Measurements from ENCODE around the gene PARVB. TPM values are rescaled to one million over a fixed set of nuclear protein-coding genes. Genes with fewer than 3 reads are reported as not detected.
A peak's percentile ranks its signal among the peaks of the same experiment; 100 is the strongest.
"Not testable (repeated sequence)": the region's sequence is repeated elsewhere in the genome, so short reads cannot be mapped to it uniquely, and the experiment has no call there.

The PARVB gene
- polyA plus RNA-seq, 12 donors, result 28.3 to 50.5 (median 42.6) TPM; not detected in 1

DNA sequence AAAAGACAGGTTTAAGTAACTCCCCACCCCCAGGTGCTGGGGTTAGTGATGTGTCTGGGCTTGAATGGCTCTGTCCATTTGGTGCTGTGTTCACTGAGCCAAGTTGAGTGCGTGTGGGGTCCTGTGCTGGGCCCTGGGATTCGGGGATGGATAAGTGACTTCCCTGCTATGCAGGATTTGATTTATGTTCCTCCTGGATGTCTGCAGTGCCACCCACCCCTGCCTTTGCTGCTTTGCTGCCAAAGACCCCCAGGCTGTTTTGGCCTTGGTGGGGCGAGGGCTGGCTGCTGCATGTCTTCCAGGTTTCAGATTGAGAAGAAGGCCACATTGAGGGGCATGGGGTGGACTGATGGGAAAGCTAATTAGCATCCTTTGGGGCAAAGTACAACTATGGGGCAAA lies 78.8 kb downstream of the PARVB start:
- DNase-seq, result no peak

DNA sequence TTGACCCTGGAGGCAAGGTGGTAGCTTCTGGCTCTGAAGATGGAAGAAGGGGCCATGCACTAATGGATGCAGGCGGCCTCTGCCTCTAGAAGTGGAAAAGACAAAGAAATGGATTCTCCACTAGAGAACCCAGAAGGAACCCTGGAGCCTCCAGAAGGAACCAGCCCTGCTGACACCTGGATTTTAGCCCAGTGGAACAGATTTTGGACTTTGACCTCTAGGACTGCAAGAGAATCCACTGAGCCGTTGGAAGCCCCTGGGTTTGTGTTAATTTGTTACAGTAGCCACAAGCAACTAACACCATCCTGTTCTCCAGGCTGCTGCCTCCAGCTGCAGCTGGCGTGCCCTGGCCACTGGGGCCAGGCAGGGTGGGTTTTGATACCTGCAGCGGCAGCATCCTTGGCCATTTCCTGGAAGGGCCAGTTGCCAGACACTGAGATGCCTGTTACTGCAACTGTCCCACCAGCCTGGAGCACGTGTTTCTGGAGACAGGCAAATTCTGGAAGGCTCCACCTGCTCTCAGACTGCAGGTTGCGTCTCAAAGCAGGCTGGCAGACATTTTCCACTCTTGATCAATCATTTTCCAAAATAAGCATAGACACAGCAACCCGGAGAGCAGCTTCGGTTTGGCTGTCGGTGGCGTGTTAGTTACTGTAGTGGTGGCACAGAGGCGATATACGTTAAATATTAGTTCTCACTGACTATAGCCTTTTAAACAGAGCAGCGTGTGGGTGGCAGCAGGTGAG lies 79.8 kb downstream of the PARVB start:
- no peak for DNase-seq

DNA sequence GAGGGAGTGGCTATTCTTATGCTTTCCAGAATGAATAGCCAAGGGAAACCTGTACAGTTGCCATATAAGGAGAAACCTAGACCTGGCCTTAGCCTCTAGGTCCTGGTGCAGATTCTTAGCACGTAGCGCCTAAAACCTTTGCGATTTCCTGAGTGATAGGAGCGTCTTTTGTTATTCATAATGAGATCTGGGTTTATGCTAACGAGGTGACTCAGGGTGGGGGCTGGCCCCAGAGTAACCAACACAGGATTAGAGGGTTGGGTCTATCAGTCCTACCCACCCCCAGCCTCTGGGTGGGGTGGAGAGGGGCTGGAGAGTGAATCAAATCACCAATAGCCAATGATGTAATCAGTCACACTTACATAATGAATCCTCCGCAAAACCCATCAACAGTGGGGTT lies 83.2 kb downstream of the PARVB start:
- DNase-seq, result no peak

DNA sequence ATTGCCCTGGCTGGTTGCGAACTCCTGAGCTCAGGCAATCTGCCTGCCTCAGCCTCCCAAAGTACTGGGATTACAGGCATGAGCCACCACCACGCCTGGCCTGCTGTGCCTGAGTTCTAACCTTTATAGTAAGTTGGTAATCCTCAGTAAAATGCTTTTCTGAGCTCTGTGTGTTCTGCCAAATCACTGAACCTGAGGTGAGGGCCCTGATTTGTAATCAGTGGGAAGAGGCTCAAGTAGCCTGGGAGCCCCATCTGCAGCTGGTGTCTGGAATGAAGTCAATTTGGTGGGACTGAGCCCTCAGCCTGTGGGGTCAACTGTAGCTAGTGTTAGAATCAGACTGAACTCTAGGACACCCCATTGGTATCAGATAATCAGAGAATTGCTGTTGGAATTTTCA lies 84.0 kb downstream of the PARVB start:
- no peak for DNase-seq

DNA sequence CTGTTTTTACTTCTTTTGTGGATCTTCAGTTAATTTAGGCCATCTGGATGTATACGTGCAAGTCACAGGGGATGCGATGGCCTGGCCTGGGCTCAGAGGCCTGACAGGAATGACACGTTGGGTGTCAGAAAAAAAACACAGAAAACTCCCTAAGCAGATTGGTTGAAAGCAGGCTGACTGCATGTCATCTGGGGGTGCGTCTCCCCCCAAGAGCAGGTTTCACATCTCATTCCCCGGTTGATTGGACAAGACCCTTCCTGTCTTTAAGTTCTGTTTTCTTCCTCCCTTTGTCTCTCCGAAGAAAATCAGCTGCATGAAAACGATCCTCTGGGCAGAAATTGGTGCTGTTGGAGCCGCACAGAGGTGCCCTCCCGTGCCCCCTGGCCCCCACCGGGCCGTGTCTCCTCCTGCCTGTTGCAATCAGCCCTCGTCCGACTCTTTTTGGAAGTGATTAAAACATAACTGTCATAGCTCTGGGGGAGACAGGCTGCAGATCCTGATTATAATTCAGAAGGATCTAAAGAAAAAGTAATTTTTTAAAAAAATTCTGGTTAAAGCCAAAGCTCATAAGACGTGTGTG lies 84.8 kb downstream of the PARVB start:
- DNase-seq, result peak; percentile 41

DNA sequence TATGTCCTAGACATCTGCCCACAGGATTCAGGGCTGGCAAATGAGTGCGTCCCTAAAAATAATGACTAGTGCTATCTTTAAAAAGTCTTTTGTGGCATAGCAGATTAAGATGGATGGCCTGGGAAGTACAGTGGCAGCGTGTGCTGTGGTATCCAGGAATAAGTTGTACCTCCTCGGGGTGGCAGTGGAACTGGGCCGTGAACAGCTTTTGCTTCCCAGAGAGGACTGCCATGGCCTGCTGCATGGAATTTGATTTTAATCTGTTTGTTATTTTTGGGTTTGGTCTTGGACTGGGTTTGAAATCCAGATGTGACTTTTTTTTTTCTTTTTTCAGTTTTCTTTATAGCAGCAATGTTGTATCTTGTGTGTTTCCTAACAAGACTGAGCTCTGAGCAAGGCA lies 85.3 kb downstream of the PARVB start:
- no peak for DNase-seq

DNA sequence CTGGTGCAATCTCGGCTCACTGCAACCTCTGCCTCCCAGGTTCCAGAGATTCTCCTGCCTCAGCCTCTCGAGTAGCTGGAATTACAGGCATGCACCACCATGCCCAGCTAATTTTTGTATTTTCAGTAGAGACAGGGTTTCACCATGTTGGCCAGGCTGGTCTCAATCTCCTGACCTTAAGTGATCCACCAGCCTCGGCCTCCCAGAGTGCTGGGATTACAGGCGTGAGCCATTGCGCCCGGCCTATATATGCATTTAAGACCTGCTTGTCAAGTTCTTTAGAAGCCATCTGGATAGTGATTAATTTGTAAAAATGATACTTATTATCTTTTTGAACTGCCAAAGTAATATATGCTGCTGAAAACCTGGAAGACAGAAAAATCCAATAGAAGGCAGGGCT lies 86.6 kb downstream of the PARVB start:
- DNase-seq, result not testable (repeated sequence)

DNA sequence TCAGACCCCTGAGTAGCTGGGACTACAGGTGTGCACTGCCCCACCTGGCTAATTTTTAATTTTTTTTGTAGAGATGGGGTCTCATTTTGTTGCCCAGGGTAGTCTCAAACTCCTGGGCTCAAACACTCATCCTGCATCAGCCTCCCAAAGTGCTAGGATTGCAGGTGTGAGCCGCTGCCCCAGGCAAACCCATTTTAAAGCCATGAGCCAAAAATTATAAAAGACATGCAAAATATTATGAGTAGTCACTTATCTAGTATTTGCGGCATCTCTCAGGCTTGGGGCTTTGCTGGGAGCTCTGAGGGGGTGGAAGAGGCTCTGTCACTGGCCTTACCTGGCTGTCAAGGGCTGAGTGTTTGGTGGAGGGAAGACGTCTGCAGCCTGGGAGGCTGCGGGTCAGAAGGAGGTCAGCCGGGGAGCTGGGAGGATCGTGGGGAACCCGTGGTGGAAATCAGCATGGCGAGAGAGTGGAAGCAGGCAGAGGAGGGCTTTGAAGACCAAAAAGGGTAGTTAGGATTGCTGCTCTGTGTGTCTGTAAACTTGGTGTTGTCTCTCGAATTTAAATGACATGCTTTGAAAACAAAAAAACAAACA lies 87.6 kb downstream of the PARVB start:
- DNase-seq, result no peak

DNA sequence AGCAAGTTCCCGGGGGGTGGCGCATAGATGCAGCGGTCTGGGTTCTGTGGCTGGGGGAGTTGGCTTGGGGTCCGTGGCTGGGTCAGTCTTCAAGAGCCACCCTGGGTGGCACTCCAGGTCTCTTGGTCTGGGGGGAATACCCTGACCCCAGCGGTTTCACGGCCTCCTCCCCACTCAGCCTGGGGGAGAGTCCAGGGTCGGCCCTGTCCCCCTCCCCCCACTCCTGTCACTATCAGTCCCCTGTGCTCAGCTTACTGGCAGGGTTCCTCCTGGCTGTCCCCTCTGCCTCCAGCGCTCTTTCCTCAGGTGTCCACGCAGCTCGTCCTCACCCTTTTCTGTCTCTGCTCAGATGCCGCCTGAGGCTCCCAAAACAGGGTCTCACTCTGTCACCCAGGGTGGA lies 88.1 kb downstream of the PARVB start:
- DNase-seq, result no peak

DNA sequence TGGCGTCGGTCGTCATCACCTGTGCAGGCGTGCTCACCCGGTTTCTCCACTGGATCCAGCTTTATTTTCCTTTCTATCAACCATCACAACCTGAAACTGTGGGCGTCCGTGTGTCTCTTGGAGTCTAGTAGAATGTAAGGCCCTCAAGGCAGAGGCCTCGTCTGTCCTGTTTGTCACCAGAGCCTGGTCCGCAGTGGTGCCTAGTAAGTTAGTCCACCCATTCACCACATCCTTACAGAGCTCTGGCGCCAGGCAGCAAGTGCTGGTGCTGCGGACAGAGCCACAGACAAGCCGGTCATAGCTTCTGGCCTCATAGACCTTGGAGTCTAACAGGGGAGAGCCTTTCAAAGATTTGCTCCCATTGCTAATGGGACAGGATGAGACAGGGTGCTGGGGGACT lies 92.2 kb downstream of the PARVB start:
- DNase-seq, result no peak

DNA sequence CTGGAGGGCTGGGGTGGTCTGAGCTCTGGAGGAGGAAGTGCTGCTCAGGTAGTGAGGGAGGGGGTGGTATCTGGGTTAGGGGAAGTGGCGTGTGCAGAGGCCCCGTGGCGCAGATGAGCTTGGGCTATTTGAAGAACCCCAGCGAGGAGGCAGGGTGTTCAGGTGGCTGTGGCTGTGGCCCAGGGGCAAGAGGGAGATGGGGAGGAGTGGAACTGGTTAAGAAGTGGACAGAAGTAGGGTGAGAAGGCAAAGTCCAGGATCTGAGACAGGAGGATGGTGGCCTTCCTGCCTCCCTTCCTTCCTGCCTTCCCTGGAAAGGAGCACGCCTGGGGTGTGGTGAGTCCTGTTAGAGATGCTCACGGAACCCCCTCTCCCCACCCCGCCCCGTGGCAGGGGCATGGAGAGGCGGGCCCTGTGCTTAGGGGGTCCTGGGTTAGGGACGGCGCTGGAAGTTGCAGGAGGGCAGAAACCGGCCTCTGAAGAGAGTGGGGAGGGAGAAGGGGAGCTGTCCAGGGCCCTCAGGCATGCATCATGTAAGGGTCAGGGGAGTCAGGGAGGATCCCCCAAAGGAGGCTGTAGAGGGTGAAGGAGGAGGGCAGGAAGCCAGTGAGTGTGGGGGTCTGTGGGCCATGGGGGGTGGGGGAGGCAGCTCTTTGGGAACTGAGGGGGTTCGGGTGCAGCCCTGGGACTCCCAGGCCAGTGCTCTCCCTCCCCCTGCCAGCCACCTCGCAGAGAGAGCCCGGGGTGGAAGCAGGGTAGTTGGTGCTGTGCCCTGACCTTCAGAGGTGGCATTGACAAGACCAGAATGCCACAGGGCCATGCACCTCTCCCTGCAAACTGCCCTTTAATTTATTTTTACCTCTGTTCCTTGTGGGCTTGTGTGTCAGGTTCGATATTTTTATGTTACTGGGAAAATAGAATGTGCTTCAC lies 92.9 kb downstream of the PARVB start:
- no peak for DNase-seq

DNA sequence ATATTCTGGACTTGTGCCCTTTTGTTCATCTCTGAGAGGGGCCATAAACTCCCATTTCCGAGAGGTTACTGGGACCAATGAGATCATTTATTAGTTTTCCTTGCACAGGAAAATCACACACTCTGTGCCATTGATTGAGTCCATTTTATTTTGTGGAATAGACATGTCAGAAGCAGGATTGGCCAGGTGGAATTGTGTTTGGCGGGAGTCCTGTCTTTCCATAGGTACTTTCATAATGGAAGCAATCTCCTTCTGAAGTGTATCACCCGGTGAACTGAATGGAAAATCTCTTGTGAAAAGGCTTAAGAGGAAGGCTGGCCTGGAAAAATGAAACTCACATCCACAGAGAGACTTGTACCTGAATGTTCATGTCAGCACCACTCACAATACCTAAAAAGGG lies 93.6 kb downstream of the PARVB start:
- no peak for DNase-seq

DNA sequence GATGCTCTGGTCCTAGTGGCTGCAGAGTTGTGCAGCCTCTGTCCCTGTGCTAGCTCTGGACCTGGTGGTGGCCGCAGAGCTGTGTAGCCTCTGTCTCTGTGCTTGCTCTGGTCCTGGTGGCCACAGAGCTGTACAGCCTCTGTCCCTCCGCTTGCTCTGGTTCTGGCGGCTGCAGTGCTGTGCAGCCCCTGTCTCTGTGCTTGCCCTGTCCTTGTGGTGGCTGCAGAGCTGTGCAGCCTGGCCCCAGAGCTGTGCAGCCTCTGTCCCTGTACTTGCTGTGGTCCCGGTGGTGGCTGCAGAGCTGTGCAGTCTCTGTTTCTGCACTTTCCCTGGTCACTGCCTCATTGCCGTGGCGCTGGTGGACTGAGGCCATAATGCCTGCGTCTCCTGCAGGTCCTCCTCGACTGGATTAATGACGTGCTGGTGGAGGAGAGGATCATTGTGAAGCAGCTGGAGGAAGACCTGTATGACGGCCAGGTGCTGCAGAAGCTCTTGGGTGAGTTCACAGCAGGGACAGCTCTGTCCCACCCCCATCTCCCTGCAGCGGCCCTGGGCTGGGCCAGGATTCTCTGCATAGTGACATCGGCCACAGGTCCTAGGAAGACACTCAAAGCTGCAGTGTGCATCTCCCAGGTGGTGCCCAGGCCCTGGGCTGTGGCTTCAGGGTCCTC lies 94.7 kb downstream of the PARVB start:
- DNase-seq, result no peak

DNA sequence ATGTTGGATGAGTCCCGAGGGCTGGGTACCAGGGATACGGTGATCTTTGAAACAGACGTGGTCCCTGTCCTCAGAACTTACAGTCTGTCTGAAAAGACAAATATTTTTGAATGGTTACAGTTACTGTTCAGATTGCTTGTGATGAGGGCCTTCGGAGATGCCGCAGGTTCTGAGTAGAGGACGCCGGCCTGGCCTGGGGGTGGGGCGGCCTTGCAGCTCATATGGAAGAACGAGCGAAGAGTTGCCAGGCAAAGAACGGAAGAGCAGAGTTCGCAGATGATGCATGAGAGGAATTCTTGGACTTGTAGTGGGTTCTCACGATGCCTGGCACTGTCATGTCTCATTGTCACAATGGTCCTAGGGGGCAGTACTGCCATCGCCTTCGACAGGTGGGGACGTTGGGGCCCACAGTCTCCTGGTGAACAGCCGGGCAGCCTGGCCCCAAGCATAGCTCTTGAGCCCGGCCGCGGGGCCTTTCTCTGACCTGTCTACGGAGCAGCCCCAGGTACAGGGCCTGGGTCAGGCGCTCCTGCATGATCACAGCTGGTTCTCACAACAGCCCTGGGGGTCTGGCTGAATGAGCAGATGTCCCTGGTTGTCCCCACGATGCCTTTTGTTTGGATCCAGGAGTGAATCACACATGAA lies 95.7 kb downstream of the PARVB start:
- no peak for DNase-seq

DNA sequence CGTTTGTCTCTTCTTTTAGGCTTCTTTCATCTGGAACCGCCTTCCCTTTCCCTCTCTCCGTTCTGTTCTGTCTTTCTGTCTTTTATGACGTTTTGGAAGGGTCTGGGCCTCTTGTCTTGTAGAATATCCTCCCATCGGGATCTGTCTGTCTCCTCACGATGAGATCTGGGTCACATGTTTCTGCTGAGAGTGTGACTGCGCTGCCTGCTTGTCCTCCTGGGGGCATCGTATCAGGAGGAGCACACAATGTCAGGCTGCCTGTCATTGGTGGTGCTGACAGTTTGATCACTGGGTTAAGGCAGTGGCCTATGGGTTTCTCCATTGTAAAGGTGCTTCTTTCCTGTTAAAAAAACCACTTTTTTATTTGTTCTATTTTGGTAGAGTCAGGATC lies 96.2 kb downstream of the PARVB start:
- no peak for DNase-seq

DNA sequence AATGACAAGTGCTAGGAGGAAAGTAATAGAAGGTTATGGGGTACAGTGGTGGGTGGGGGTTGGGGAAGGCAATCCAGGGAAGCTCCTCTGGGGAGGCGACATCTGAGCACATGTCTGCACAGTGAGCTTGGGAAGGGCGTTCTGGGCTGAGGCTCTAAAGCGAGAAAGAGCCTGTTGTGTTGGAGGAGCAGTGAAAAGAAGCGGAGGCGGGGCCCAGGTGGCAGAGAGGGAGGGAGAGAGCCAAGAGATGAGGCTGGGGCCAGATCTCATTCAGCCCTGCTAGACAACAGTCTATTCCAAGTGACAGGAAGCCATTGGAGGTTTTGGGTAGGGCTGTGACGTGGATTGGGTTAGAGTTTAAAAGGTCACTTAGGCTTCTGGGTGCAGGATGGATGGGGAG lies 101.3 kb downstream of the PARVB start:
- no peak for DNase-seq

DNA sequence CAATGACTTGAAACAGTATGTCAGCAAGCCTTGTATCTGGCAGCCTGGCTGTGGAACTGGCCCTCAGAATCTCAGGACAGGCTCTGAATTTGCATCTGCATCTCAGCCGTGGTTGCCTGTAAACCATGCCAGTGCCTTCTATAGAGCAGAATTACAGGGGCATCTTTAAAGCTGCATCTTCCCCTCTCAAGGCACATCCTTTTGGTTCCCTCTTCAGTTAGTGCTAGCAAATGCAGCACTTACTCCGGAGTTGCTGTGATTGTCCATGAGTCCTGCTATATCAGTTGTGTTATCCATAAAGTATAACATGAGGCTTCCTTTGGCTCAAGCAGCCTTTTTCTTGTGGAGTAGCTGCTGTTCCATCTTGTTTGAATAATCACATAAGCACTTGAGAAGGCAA lies 102.7 kb downstream of the PARVB start:
- DNase-seq, result no peak

DNA sequence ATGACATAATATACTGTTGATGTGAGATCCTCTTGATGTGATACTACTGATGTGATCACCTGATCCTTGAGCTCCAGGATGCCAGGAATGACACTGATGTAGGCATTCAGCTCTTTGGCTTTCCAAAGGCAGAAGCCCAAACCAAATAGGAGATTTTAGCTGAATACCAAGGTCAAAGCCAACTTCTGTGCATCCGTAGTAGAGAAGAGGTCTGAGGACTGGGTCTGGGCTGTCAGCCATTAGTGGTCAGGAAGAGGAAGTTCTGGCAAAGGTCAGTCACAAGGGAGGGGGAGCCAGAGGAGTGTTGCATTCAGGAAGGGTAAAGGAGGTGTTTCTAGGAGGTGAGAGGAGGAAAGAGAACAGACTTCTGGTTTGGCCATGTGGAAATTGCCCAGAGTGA lies 103.3 kb downstream of the PARVB start:
- no peak for DNase-seq

DNA sequence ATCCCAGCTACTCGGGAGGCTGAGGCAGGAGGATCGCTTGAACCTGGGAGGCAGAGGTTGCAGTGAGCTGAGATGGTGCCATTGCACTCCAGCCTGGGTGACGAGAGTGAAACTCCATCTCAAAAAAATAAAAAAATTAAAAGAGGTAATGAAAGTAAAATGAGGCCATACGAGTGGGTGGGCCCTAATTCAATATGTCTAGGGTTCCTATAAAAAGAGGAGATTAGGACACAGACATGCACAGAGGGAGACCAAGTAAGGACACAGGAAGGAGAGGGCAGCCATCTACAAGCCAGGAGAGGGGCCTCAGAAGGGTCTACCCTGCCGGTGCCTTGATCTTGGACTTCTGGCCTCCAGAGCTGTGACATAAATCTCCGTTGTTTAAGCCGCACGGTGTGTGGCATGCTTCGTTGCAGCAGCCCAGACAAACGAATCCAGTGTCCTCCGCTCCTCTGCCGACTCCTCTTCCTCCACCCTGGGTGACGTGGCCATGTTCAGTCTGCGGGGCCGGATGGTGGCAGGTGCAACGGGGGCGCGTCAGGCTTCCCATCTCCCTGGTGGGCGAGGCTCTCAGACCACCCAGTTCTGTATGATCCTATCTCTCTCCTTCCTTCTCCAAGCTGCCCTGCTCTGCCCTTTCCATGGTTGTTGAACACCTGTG lies 105.0 kb downstream of the PARVB start:
- DNase-seq, result no peak

DNA sequence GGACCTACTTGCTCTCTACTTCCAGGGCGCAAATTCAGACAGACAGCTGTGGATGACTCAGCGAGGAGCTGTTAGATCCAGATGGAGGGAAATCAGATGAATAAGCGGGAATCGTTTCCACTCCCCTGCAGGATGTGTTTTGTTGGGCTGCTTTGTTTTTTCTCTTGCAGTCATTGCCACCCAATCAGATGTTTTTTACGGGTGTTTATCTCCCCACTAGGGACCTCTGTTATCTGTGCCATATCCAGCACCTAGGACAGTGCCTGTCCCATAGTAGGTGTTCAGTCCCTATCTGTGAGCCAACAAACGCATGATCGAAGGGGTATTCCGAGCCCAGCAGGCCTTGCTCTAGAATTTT lies 105.5 kb downstream of the PARVB start:
- no peak for DNase-seq

Measured in muscle of arm (tissue), 12 donors.